Body of pancreas (tissue), 4 donors: ENCODE data around the gene GSTP1. TPM values are rescaled to one million over a fixed set of nuclear protein-coding genes. Genes with fewer than 3 reads are reported as not detected.

Source experiments
- ATAC-seq: fragments of 150-250 bp; one replicate; pipeline ENCODE4 v1.9.1; 2016
- DNase-seq, 4 donors: peaks; one replicate each; pipeline ENCODE4 v3.0.0-alpha.2; 2019
- H3K27ac ChIP-seq, 4 donors: fragments of 200-600 bp; sonication (generic); 1 replicate in 3 of 4; 2 replicates in 1 of 4; pipeline versions ENCODE4 v1.5.1 to v1.6.1; 2016 to 2019; ENCODE audit warnings: mild to moderate bottlenecking in 1 of 4, mixed read lengths in 1 of 4, moderate library complexity in 1 of 4
- H3K27me3 ChIP-seq, 2 donors: fragments of 200-600 bp; sonication (generic); one replicate each; pipeline ENCODE4 v1.6.0; 2016; ENCODE audit warnings: mild to moderate bottlenecking in 1 of 2
- H3K36me3 ChIP-seq, 2 donors: fragments of 200-600 bp; sonication (generic); replicated peaks in 1 of 2; 2 replicates each; pipeline ENCODE4 v1.5.1; 2016; ENCODE audit warnings: low read depth in 2 of 2; ENCODE audit not compliant: insufficient read depth in 1 of 2
- H3K4me1 ChIP-seq: fragments of 200-600 bp; sonication (generic); one replicate; pipeline ENCODE4 v1.6.0; 2016
- H3K4me3 ChIP-seq, 2 donors: fragments of 200-600 bp; sonication (generic); 1 replicate in 1 of 2; 2 replicates in 1 of 2; pipeline ENCODE4 v1.5.1; 2016 to 2019
- H3K9me3 ChIP-seq, 3 donors: fragments of 200-600 bp; sonication (generic); 1 replicate in 2 of 3; 2 replicates in 1 of 3; pipeline ENCODE4 v1.5.1; 2016
- POLR2A ChIP-seq, 3 donors: fragments of 450-650 bp; IDR thresholded peaks; one replicate each; pipeline ENCODE4 v1.6.1; 2016; ENCODE audit warnings: antibody characterized with exemption in 3 of 3, mild to moderate bottlenecking in 2 of 3
- WGBS, 2 donors: methylation state at CpG; one replicate each; pipeline ENCODE4 v1.1.5; 2017; 5-methylcytosine and 5-hydroxymethylcytosine counted together
- intact Hi-C: fragments of 100-400 bp; cut with DNase I; formaldehyde crosslinking; loops from one replicate; pipeline ENCODE4 v1.15.1; 2023
- total RNA-seq, 2 donors: library from RNA; depleted of rRNA; stranded (reverse); fragments of >200 nt; gene quantifications; one replicate each; pipeline ENCODE4 v1.1.0, GENCODE V29; 2016
- TF ChIP-seq, protein P1 (sequence below), 7 experiments: fragments of 450-650 bp in 4 of 7; fragments of 200-600 bp in 3 of 7; sonication (generic) in 3 of 7; IDR thresholded peaks; one replicate each; pipeline ENCODE4 v1.5.1; 2016 to 2019; ENCODE audit warnings: antibody characterized with exemption in 7 of 7

GSTP1 gene
- total RNA-seq, 2 donors from 2014 or later, result 359 to 454 TPM

DNA sequence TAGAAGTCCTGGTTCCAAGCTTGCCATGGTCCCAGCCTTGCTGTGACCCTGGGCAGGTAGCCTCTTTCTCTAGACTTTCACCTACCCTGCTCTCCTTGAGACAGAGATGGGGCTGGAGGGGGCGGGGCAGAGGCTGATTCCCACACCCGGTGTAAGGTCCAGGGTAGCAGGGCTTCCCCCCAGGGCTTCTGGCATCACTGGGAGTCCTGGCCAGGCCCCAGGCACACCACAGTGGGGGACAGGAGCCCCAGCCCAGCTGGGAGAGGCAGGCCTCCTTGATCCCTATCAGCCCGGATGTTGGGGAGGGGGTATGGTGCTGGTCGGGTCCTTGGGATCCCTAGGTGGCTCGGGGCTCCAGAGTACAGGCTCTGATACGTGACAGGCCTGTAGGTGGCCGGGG lies 47.8 kb downstream of the GSTP1 start:
- H3K9me3 ChIP-seq, result no peaks in the 10 kb centered on the region

DNA sequence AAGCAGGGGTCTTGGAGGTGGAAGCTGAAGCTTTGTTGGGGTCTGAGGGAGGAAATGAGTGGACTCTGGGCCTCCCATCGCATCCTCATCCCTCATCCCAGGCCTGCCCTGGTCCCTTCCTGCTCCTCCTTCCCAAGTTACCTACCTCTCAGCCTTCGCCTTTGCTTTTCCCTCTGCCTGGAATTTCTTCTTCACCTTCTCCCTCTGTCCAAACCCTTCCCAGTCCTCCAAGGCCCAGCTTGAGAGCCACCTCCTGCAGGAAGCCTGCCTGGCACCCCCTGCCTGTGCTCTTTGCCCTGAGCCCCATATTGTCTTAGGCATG lies 48.2 kb downstream of the GSTP1 start:
- no peak for ATAC-seq
- peak overlapping the region; percentile 46 to 93 (median 82) for H3K27ac ChIP-seq
- H3K4me3 ChIP-seq, result no peak overlapping the region

More for the DNA sequence above, 47.8 kb downstream of the GSTP1 start:
- no peak overlapping the region for H3K4me3 ChIP-seq
- peak overlapping the region; percentile 74 to 95 (median 92) for H3K27ac ChIP-seq
- no peak for DNase-seq
- intact Hi-C loops, result no loop called here
- no peaks in the 10 kb centered on the region for H3K36me3 ChIP-seq
- 62 to 76% methylated on average over 5 to 7 of the region's 7 CpGs for WGBS, 2 donors
- ATAC-seq, result no peak
- no peaks in the 10 kb centered on the region for H3K27me3 ChIP-seq
- H3K4me1 ChIP-seq, result peaks cover 42% of the 10 kb centered on the region
- TF ChIP-seq POLR2A (IDR thresholded peaks at IDR 0.05), result no peak
- TF ChIP-seq, protein P1, sequence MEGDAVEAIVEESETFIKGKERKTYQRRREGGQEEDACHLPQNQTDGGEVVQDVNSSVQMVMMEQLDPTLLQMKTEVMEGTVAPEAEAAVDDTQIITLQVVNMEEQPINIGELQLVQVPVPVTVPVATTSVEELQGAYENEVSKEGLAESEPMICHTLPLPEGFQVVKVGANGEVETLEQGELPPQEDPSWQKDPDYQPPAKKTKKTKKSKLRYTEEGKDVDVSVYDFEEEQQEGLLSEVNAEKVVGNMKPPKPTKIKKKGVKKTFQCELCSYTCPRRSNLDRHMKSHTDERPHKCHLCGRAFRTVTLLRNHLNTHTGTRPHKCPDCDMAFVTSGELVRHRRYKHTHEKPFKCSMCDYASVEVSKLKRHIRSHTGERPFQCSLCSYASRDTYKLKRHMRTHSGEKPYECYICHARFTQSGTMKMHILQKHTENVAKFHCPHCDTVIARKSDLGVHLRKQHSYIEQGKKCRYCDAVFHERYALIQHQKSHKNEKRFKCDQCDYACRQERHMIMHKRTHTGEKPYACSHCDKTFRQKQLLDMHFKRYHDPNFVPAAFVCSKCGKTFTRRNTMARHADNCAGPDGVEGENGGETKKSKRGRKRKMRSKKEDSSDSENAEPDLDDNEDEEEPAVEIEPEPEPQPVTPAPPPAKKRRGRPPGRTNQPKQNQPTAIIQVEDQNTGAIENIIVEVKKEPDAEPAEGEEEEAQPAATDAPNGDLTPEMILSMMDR (IDR thresholded peaks at IDR 0.05), result no peak

DNA sequence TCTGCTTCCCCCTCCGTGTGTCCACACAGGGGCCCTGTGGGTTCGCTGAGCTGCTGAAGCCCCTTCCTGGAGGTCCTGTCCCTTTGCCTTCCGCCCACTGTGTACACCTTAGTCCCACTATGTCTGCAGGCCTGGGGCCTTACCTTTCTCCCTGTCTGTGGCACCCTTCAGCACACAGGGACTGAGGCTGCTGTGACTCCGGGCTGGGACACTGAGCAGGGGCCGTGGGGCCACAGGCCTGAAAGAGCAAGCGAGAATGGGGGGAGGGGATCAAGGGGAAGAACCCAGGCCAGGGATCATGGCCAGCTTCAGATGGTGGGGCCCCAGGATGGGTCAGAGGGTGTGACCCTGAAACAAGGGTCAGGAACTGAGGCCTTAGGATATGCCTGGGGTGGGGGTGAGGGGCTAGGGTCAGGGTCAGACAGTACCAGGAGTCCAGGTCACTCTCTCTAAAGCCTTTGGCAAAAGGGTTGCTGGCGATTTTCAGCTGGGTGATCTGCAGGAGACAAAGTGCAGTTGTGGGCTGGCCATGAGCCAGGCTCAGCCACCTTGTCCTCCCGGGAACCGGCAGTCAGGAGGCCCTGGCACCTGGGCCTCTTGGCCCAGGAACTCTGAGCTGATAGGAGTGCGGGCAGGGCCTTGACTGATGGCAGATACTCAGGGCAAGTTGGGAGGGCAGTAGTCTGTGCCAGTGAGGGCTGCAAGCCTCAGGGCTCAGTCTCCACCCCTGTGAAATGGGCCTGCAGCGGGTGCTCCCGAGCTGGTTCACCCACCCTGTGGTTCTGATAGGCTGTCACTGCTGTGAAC lies 48.8 kb downstream of the GSTP1 start:
- H3K27ac ChIP-seq, result peak overlapping the region; percentile 46 to 93 (median 82)
- peak; percentile 36 for ATAC-seq

More for the DNA sequence above, 48.2 kb downstream of the GSTP1 start:
- no peak for DNase-seq
- no peaks in the 10 kb centered on the region for H3K27me3 ChIP-seq
- no peaks in the 10 kb centered on the region for H3K9me3 ChIP-seq
- 85 to 95% methylated on average over 2 of the region's 2 CpGs for WGBS, 2 donors
- TF ChIP-seq, protein P1 (IDR thresholded peaks at IDR 0.05), result no peak
- TF ChIP-seq POLR2A (IDR thresholded peaks at IDR 0.05), result no peak
- no peaks in the 10 kb centered on the region for H3K36me3 ChIP-seq
- peaks cover 42% of the 10 kb centered on the region for H3K4me1 ChIP-seq
- intact Hi-C loops, result no loop called here

DNA sequence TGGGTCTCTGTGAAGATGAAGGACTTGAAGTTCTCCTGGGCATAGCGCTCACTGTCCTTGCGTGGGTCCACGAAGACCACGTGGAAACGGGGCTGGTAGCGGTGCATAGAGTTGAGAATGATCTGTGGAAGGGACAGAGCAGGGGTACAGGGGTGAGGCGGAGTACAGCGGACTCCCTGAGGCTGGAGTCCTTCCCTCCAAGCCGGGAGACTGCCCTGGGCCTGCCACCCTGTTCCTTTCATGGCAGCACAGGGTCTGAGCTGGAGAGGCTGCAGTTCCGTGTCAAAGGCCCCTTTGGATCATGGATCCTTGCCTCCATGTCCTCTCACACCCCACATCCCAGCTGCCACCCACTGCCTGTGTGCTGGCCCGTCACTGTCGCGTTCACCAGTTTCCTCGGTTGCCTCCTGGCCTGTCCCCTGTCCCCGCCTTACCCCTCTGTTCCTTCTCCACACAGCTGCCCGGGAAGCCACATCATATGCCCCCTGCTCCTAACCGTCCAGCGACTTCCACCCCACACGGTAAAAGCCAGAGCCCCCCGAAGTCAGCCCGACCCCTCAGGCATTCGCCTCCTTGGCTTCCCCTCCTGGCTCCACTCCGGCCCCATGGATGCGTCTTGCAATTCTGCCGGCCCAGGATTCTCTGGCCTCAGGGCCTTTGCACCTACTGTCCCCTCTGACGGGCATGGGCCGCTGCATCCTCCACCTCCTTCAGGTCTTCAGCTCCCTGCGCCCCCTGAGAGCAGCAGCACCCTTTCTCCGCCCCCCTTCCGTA lies 49.6 kb downstream of the GSTP1 start:
- intact Hi-C loops, result no loop called here
- no peak for DNase-seq
- no peak for ATAC-seq
- H3K27ac ChIP-seq, result peak overlapping the region; percentile 30 to 93 (median 68)
- no peaks in the 10 kb centered on the region for H3K36me3 ChIP-seq
- H3K9me3 ChIP-seq, result no peaks in the 10 kb centered on the region
- peaks cover 42% of the 10 kb centered on the region for H3K4me1 ChIP-seq
- H3K27me3 ChIP-seq, result no peaks in the 10 kb centered on the region
- TF ChIP-seq, protein P1 (IDR thresholded peaks at IDR 0.05), result no peak
- no peak for TF ChIP-seq POLR2A (IDR thresholded peaks at IDR 0.05)
- 87% methylated on average over 25 to 30 of the region's 30 CpGs for WGBS, 2 donors
- no peak overlapping the region for H3K4me3 ChIP-seq

More for the DNA sequence above, 48.8 kb downstream of the GSTP1 start:
- WGBS, 2 donors, result 30 to 55% methylated on average over 7 to 12 of the region's 12 CpGs
- intact Hi-C loops, result no loop called here
- DNase-seq, result peak; percentile 91 to 96 (median 94)
- no peak overlapping the region for H3K4me3 ChIP-seq
- H3K27me3 ChIP-seq, result no peaks in the 10 kb centered on the region
- no peaks in the 10 kb centered on the region for H3K36me3 ChIP-seq
- peaks cover 42% of the 10 kb centered on the region for H3K4me1 ChIP-seq
- no peaks in the 10 kb centered on the region for H3K9me3 ChIP-seq
- TF ChIP-seq, protein P1 (IDR thresholded peaks at IDR 0.05), result peak in 1 of 7 experiments; percentile 6
- TF ChIP-seq POLR2A (IDR thresholded peaks at IDR 0.05), result no peak
